ENCODE results near the gene ATP6V1G1. TPM values are rescaled to one million over a fixed set of nuclear protein-coding genes. Genes with fewer than 3 reads are reported as not detected.

Gene ATP6V1G1
- polyA plus RNA-seq, 1 donor (not counting 4 experiments of a cell fraction or from before 2014, with no cell fraction given), result 214 TPM

DNA sequence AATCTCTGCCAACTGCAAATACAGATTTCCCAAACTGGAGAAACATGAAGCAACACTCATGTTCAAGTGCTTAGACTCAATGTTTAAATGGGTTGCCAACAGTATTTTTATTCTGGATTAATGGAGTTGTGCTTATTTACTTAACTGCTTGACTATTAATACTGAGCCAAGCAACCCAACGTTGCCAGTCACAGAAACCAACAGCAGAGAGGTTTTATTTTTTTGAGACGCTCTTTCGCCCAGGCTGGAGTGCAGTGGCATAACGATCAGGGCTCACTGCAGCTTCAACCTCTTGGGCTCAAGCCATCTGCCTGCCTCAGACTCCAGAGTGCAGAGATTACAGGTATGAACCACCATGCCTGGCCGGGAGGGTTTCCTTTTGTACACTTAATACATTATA, 15.1 kb downstream of the ATP6V1G1 start:
- Histone ChIP-seq H3K4me1 (ENCODE audit: control insufficient read depth, extremely low read depth, insufficient read depth, low read length) (peaks cover 7% of the 10 kb centered on the region), H3K79me2 (ENCODE audit: control insufficient read depth, insufficient read depth, low read length) (no peaks in the 10 kb centered on the region), H4K20me1 (ENCODE audit: control insufficient read depth, extremely low read depth, insufficient read depth, low read length) (no peaks in the 10 kb centered on the region), H3K9me1 (ENCODE audit: control insufficient read depth, extremely low read depth, insufficient read depth, low read length) (no peaks in the 10 kb centered on the region), H3K27me3 (ENCODE audit: control insufficient read depth, extremely low read depth, insufficient read depth, low read length) (no peaks in the 10 kb centered on the region), H3K9ac (ENCODE audit: control insufficient read depth, extremely low read depth, insufficient read depth, low read length) (no peak overlapping the region), H3K27ac (ENCODE audit: control insufficient read depth, insufficient read depth, low read length) (no peak overlapping the region), H3K36me3 (ENCODE audit: control insufficient read depth in 2 of 2, extremely low read depth in 1 of 2, insufficient read depth in 2 of 2, low read length in 2 of 2) (peaks cover 9 to 10% of the 10 kb centered on the region in 2 experiments), H3K4me3 (ENCODE audit: control insufficient read depth in 2 of 3, extremely low read depth in 1 of 3, insufficient read depth in 2 of 3, low read depth in 1 of 3, low read length in 3 of 3) (no peak overlapping the region), H3K9me3 (ENCODE audit: control insufficient read depth, low read depth, low read length) (no peaks in the 10 kb centered on the region), H3K4me2 (ENCODE audit: control insufficient read depth, extremely low read depth, insufficient read depth, low read depth, low read length) (no peak overlapping the region), H2AFZ (ENCODE audit: control insufficient read depth, low read length) (no peak overlapping the region)
- TF ChIP-seq CTCF (optimal IDR thresholded peaks at IDR 0.05 in 1 of 3, IDR thresholded peaks at IDR 0.05 in 1 of 3, conservative IDR thresholded peaks at IDR 0.05 in 1 of 3; ENCODE audit: extremely low read depth in 1 of 3, insufficient read depth in 2 of 3, low read length in 3 of 3), result no peak
- no peak for TF ChIP-seq EZH2 (IDR thresholded peaks at IDR 0.05; ENCODE audit: low read length)
- no peak for DNase-seq (ENCODE audit: low read depth, low spot score)
- FAIRE-seq, result no peak
- dilution Hi-C loops (cut with MboI; ENCODE audit: extremely low pct_ligation_motif_present, low sequenced_read_pairs), result no loop called here

GRCh38 chr9:114603248-114603647, 15.7 kb downstream of the ATP6V1G1 start:
- Histone ChIP-seq H3K9ac (ENCODE audit: control insufficient read depth, extremely low read depth, insufficient read depth, low read length) (no peak overlapping the region), H3K9me1 (ENCODE audit: control insufficient read depth, extremely low read depth, insufficient read depth, low read length) (no peaks in the 10 kb centered on the region), H3K27ac (ENCODE audit: control insufficient read depth, insufficient read depth, low read length) (no peak overlapping the region), H3K4me1 (ENCODE audit: control insufficient read depth, extremely low read depth, insufficient read depth, low read length) (peaks cover 7% of the 10 kb centered on the region), H3K4me3 (ENCODE audit: control insufficient read depth in 2 of 3, extremely low read depth in 1 of 3, insufficient read depth in 2 of 3, low read depth in 1 of 3, low read length in 3 of 3) (no peak overlapping the region), H3K27me3 (ENCODE audit: control insufficient read depth, extremely low read depth, insufficient read depth, low read length) (no peaks in the 10 kb centered on the region), H3K79me2 (ENCODE audit: control insufficient read depth, insufficient read depth, low read length) (no peaks in the 10 kb centered on the region), H3K36me3 (ENCODE audit: control insufficient read depth in 2 of 2, extremely low read depth in 1 of 2, insufficient read depth in 2 of 2, low read length in 2 of 2) (peaks cover 6 to 10% of the 10 kb centered on the region in 2 experiments), H4K20me1 (ENCODE audit: control insufficient read depth, extremely low read depth, insufficient read depth, low read length) (no peaks in the 10 kb centered on the region), H2AFZ (ENCODE audit: control insufficient read depth, low read length) (no peak overlapping the region), H3K4me2 (ENCODE audit: control insufficient read depth, extremely low read depth, insufficient read depth, low read depth, low read length) (no peak overlapping the region), H3K9me3 (ENCODE audit: control insufficient read depth, low read depth, low read length) (no peaks in the 10 kb centered on the region)
- dilution Hi-C loops (cut with MboI; ENCODE audit: extremely low pct_ligation_motif_present, low sequenced_read_pairs), result no loop called here
- TF ChIP-seq CTCF (optimal IDR thresholded peaks at IDR 0.05 in 1 of 3, IDR thresholded peaks at IDR 0.05 in 1 of 3, conservative IDR thresholded peaks at IDR 0.05 in 1 of 3; ENCODE audit: extremely low read depth in 1 of 3, insufficient read depth in 2 of 3, low read length in 3 of 3), result no peak
- no peak for TF ChIP-seq EZH2 (IDR thresholded peaks at IDR 0.05; ENCODE audit: low read length)
- DNase-seq (ENCODE audit: low read depth, low spot score) (no peak), FAIRE-seq (no peak)
